HG03025 (cell line): ENCODE results near the gene CD27.

Experiments
- ATAC-seq: cut with Tn5 transposase; IDR thresholded peaks from one replicate; pipeline ENCODE4 v1.9.1; 2021; ENCODE audit warnings: mild to moderate bottlenecking, moderate library complexity; ENCODE audit not compliant: unreplicated experiment, low FRiP score

CD27 gene

DNA sequence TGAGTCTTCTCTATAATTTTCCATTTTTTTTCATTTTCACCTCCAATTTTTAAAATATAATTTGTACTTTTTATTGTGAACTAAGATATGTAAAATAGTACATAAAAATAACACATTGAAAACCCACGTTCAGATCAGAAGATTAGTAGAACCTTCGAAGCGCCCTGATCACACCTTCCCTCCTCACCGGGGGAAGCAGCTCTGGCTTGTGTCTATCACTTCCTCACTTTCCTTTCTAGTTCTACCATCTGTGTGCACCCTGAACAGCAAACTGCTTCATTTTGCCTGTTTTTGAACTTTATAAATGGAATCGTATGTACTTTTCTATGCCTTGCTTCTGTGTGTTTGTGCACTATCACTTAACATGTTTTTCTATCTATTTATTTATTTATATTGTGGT, 11.8 kb upstream of the CD27 start:
- ATAC-seq = no peak

DNA sequence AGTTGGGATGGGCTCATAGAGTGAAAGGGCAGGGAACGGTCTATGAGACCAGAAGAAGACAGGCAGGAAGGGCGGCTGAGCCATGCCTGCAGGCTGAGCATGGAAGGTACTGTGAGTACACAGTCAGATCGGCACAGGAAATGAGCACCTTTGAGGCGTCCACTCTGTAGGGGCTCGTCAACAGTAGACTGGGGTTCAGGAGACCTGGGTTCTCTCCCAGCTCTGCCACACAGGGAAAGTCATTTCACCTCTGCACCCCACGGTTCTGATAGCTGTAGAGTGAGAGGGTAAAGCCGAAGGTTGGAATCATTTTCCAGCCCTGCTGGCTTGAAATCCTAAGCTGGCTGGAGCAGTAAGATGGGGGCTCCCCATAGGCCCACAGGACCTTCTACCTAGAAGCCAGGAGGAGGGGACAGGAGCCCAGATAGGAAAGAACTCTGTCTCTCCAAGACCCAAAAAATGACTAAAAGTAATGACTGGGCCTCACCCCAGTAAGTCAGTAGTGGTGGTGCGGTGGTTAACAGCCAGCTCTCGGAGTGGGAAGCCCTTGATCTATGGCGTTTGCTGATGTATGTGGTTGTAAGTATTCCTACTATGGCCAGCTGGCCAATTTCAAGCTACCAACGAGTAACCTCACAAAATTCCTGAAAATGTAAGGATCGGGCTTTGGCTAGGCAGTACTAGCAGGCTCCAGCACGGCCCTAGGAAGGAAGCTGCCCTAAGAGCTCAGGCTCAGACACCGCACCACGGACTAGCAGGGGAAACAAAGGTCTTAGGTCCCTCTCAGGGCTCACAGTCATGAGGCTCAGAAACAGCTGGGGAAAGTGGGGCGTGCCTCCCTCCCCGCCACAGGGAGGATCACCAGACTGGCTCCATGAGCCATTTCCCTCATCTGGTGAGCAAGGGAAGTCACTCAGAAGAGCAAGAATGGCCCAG, 10.3 kb upstream of the CD27 start:
- ATAC-seq = no peak

DNA sequence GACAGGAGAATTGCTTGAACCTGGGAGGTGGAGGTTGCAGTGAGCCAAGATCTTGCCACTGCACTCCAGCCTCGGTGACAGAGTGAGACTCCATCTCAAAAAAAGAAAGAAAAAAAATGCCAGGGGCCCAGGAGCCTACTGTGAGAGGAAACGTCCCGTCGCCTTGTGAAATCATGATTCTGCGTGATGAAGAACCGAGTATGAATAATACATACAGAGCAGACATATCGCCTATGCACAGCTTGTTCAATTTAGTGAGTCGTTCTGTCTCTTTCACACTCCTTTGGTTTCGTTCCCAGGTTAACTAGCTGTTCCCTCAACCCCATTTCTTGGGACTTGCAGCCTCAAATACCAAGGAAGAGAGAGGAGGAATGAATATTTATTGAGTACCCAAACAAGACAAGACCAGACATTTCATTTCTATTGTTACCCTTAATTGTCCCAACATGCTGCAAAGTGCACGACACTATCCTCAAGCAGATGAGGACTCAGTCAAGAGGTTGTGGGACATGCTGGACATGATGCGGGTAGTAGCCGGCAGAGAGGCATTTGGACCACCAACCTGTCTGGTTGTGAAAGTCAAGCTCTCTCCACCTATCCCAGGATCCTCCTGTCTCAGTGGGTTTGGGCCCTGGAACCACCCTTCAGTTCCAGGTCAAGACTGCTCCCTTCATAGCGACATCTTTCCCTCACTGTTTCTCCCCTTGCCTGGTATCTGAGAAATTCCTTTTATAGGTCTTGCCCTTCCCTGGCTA, 8.6 kb upstream of the CD27 start:
- no peak for ATAC-seq

DNA sequence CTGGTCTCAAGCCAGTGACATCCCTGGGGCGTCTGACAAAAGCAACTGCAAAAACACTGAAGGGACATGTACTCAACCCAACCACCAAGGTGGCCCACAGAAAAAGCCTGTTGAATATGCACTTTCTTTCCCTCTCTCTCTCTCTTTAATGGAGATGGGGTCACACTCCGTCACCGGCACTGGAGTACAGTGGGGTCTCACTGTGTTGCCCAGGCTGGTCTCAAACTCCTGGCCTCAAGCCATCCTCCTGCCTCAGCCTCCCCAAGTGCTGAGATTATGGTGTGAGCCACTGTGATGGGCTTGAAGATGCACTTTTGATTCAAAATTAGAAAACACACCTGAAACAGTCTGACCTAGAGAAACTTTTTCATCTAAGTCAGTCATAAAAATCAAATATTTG, 7.2 kb upstream of the CD27 start:
- no peak for ATAC-seq

DNA sequence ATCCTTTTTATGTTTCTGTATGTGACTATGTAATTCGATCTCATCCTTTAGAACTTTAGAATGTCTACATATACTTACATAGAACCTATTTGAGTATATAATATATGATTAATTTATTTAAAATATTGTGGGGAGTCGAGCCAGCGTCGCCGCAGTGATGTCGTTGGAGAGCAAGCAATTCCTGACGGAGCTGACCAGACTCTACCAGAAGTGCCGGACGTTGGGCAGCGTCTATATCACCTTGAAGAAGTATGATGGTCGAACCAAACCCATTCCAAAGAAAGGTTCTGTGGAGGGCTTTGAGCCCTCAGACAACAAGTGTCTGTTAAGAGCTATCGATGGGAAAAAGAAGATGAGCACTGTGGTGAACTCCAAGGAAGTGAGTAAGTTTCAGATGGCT, 6.4 kb upstream of the CD27 start:
- no peak for ATAC-seq

DNA sequence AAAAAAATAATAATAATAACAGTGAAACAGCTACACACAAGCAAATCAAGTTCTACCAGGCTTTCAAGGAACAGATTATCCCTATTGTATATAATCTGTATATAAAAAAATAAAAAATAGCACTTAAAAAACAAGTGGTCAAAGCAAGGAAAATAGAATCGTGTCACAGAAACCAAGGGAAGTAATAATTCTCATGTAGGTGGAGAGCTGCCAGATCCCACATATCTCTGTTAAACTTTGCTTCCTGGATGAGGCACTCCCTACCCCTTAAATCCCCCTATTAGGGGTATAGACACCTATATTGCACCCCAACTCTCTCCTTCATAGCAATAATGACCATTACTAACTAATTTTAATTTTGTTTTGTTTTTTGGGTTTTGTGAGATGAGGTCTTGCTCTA, 4.4 kb upstream of the CD27 start:
- ATAC-seq = no peak

DNA sequence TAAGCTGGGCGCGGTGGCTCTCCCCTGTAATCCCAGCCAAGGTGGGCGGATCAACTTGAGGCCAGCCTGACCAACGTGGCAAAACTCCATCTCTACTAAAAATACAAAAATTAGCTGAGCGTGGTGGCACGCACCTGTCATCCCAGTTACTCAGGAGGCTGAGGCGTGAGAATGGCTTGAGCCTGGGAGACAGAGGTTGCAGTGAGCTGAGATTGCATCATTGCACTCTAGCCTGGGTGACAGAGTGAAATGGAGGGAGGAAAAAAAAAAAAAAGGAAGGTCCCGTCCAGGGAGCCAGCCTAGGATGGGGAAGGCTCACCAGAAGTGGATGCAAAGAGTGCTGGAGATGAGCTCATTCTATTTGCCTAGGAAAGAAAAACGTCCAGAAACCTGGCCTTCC, 1.9 kb upstream of the CD27 start:
- ATAC-seq = no peak

DNA sequence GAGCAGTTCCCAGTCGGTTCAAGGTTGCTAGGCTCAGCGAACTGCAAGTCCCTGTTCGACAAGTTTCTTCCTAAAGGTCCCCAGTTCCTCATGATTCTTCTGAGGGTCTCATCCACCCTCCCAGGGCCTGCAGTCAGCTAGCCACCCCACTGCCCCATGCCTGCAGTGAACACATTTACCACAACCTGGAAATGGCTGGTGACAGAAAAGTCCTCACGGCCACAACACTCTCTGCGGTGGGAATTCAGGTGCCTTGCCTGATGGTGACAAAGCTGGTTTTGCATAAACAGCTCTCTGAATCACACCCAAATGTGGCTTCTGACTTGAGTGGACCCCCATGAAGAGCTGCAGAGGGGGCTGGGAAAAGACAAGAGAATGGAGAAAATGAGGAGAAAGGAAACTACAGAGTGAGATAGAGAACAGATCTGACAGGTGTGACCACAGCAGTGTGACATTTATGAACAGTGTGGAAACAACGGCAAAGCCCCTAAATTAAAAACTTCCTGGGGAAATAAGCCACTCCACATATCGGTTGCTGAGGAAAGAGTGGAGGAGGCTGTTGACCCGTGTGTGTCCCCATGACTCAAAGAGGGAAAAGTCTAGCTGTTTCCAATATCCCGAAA, 1.3 kb upstream of the CD27 start:
- no peak for ATAC-seq

DNA sequence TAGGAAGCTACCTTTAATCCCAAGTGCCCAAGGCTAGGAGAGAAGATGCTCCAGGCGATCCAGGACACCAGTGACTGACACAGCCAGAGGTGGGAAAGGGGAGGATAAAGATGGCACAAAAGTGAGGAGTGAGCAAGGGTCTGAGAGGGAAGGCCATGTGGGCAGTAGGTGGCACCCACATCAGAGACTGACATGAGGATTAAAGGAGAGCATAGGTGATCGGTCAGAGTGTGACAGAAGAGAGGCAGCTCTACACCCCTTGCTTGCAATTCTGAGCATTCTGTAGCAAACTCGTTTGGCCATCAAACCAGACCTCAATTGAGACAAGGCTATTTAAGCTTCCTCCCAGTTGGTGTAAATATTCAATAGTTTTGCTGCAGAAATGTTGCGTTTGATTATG, 724 bp upstream of the CD27 start:
- no peak for ATAC-seq

DNA sequence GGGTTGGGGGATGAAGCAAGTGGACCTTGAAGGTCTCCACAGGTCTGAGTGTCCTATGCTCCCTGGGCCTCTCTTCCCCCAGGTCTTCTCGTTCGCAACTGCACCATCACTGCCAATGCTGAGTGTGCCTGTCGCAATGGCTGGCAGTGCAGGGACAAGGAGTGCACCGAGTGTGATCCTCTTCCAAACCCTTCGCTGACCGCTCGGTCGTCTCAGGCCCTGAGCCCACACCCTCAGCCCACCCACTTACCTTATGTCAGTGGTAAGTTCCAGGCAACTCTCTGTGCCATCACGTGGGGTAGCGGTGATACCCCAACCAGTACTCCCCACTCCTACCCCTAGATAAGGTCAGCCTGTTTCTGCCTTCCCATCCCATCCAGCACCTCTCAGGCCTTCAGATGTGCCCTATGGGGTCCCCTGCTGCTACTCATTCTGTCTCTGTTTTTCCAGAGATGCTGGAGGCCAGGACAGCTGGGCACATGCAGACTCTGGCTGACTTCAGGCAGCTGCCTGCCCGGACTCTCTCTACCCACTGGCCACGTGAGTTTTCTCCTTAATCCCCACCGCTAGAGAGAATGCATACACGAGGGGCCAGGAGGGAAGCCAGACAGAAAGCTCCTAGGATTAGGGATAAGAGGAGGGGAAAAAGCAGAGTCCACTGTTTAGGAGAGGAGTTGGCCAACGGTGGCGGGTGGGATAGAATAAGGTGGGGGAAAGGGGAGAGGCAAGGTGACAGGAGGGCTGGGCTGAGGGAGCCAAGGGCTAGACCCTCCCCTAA, 5.5 kb downstream of the CD27 start:
- no peak for ATAC-seq

DNA sequence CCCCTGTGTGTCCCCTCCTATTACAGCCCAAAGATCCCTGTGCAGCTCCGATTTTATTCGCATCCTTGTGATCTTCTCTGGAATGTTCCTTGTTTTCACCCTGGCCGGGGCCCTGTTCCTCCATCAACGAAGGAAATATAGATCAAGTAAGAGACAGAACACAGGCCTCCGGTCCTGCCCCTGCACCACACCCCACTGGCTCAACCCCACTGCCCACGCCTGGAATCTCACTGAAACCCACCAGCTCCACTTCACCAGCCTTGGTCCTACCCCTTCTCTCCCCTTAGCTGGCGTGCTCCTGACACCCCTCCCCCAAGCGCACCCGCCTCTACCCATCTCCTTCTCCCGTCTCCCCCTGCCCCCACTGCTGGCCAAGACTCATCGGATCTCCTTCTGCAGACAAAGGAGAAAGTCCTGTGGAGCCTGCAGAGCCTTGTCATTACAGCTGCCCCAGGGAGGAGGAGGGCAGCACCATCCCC, 6.2 kb downstream of the CD27 start:
- ATAC-seq = no peak

DNA sequence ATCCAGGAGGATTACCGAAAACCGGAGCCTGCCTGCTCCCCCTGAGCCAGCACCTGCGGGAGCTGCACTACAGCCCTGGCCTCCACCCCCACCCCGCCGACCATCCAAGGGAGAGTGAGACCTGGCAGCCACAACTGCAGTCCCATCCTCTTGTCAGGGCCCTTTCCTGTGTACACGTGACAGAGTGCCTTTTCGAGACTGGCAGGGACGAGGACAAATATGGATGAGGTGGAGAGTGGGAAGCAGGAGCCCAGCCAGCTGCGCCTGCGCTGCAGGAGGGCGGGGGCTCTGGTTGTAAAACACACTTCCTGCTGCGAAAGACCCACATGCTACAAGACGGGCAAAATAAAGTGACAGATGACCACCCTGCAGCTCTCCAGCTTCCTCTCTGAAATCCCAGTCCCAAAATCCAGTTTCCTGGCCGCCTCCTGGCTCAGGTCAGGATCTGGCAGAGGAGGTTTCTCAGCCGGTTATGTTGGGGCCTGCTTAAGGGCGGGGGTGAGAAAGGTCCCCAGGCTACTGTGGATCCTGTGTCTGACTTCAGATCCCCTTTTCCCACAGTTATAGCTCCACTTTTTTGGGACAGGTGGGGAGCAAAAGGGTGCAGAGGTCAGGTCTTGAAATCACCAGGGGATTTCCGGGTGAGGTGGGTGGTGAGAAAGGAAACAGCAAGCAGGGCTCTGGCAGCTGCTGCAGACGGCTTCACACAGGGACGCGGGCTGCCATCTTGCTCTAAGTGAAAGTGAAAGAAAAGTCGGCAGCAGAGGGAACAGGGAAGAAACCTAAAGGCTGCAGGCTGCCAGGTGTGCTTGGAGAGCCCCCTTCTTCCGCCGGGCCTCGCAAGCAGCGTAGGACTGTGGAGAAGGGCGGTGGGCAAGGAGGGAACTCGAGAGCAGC, 6.8 kb downstream of the CD27 start, which contains the start of gene TAPBPL:
TSS of gene TAPBPL (plus strand) at position 695 of the 897 bp plus-strand sequence. CDS start 207 bp downstream, outside the sequence.
- ATAC-seq = no peak

DNA sequence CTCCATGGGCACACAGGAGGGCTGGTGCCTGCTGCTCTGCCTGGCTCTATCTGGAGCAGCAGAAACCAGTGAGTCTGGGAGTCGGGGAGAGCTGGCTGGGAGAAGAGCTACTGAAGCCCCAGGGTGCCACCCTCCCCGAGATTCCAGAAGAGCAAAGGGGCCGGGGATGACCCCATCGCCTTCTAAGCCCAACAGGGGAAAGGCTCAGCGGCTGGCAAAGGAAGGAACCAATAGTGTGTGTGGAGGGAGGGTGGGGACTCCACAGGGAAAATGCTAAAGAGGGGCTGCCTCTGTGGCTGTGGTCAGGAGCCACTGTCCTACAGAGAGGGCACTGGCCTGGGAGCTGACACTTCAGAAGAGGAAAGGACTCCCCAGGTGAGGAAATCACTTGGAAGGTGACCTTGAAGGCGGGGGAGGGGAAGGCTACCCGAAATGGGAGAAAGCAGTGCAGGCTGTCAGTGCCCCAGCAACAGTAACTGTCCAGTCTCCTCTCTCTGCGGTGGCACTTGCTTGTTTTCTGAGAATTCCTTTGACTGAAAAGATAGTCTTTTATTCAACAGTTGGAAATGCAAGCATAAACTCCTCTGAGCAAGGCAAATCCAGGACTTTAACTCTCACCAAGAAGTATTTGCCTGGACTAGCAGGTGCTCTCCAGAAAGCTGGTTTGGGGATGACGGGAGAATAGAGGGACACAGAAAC, 7.6 kb downstream of the CD27 start:
- no peak for ATAC-seq

DNA sequence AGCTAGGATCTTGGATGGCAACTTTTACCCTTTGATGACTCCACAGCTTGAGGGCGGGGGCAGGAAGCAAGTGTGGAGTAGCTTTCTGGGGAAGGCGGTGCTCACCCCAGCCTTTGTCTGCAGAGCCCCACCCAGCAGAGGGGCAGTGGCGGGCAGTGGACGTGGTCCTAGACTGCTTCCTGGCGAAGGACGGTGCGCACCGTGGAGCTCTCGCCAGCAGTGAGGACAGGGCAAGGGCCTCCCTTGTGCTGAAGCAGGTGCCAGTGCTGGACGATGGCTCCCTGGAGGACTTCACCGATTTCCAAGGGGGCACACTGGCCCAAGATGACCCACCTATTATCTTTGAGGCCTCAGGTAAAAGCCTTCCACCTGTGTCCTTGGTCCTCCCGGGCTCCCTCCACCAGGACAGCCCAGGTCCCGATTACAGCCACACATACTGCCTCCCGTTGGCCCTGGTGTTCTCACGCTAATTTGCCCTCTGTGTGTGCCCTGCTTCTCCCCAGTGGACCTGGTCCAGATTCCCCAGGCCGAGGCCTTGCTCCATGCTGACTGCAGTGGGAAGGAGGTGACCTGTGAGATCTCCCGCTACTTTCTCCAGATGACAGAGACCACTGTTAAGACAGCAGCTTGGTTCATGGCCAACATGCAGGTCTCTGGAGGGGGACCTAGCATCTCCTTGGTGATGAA, 8.3 kb downstream of the CD27 start:
- ATAC-seq = no peak

DNA sequence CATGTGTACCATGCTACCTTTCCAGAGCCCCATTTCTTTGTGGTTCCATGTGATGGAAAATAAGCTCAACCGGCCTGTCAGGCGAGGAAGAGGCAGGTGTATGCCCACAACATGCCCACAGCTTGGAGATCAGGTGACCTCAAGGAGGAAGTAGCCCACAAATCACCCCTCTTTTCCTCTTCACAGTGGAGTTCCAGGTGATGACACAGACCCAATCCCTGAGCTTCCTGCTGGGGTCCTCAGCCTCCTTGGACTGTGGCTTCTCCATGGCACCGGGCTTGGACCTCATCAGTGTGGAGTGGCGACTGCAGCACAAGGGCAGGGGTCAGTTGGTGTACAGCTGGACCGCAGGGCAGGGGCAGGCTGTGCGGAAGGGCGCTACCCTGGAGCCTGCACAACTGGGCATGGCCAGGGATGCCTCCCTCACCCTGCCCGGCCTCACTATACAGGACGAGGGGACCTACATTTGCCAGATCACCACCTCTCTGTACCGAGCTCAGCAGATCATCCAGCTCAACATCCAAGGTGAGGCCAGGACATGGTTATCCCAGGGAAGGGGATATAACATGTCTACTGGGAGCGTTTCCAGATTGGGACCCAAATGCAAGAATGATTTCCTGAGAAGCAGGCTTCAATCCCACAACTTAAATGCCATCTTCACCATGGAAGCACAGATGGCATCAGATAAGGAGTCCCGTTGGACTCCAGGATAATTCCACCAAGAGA, 12.6 kb downstream of the CD27 start:
- no peak for ATAC-seq

DNA sequence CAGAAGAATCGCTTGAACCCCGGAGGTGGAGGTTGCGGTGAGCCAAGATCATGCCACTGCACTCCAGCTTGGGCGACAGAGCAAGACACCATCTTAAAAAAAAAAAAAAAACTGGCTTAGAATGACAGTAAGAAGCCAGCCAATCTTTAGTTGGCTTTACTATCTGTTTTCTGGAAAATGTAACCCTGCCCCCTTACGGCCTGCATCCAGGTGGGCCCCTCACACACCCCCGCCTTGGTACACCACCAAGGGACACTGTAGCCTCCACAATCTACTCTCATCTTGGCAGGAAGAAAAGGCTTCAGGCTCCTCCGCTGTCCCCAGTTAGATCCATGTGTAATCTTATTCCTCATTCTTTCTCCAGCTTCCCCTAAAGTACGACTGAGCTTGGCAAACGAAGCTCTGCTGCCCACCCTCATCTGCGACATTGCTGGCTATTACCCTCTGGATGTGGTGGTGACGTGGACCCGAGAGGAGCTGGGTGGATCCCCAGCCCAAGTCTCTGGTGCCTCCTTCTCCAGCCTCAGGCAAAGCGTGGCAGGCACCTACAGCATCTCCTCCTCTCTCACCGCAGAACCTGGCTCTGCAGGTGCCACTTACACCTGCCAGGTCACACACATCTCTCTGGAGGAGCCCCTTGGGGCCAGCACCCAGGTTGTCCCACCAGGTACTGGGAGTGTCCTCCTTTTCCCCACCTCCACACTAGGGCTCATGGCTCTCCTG, 13.7 kb downstream of the CD27 start:
- no peak for ATAC-seq

DNA sequence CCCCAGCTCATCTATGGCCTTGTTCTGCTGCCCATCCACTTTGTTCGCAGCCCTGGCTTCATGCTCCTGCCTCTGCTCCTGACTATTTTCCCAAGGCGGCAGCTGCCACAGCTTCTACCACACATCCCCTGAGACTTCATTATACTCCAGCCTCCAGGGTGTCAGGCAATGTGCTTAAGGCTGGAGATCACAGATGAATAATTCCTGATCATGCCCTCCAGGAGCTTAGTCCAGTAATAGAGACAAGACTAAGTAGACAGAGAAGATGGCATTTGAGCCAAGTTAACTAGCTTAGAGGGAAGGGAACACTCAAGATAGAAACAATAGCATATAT, 14.2 kb downstream of the CD27 start:
- no peak for ATAC-seq
